Stimulated activated CD4-positive, alpha-beta T cell treated with anti-CD3 and anti-CD28 coated beads, Interleukin-1b, Interleukin-23, amount 100 ng/mL, for 24 hours (primary cell): Measurements from ENCODE around the gene LIN7C.
"Not testable (repeated sequence)": the region's sequence is repeated elsewhere in the genome, so short reads cannot be mapped to it uniquely, and the experiment has no call there.

Experiments
- DNase-seq, 4 experiments: peaks; one replicate each; pipeline ENCODE4 v3.0.0-alpha.2; 2020; ENCODE audit warnings: low read depth in 4 of 4, low spot score in 1 of 4

LIN7C gene

DNA sequence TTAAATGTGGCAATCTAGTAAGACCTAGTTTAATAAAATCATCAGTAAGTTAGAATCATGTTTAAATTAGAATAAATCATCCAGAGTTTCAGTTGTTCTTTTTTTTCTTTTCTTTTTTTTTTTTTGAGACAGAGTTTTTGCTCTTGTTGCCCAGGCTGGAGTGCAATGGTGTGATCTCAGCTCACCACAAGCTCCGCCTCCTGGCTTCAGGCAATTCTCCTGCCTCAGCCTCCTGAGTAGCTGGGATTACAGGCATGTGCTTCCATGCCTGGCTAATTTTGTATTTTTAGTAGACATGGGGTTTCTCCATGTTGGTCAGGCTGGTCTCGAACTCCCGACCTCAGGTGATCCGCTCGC lies 58.4 kb downstream of the LIN7C start:
- DNase-seq, result not testable (repeated sequence)

DNA sequence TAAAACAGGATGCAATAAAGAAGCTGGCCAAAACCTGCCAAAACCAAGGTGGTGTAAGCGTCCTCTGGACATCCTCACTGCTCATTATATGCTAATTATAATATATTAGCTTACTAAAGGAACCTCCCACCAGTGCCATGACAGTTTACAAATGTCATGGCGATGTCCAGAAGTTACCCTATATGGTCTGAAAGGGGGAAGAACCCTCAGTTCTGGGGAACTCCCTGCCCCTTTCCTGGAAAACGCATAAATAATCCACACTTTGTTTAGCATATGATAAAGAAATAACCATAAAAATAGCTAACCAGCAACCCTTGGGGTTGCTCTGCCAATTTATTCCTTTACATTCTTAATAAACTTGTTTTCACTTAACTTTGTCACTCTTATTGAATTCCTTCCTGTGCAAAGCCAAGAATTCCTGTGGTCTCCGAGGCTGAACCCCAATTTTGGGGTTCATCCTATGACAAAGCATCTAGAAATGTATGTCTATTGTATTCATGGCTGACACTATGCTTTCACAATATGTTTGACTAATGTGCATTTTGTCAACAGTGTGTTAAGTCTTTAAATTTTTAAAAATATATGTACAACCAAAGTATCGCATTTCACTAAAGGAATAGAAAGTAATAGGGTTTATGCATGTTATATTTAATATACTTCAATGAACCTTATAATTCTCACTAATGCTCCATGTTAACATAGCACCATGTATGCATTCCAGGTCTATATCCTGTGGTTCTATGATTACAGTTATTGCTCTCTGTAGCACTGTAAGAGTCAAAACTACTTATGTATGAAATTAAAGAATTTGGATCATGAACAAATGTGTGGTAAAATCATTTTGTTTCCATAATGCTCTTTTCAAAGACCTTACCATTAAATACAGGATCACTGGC lies 59.0 kb downstream of the LIN7C start:
- no peak for DNase-seq

DNA sequence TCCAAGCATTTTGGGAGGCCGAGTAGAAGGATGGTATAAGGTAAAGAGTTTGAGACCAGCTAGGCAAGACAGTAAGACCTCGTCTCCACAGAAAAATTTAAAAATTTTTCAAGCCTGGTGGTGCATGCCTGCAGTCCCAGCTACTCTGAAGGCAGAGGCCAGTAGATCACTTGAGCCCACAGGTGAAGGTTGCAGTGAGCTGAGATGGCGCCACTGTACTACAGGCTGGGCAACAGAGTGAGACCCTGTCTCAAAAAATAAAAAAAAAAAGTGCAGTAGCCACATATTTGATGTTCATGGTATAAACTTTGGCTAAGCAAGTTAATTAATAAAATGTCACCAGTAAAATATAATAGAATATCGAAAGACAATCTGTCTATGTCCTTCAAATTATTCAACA lies 60.9 kb downstream of the LIN7C start:
- DNase-seq, result no peak

DNA sequence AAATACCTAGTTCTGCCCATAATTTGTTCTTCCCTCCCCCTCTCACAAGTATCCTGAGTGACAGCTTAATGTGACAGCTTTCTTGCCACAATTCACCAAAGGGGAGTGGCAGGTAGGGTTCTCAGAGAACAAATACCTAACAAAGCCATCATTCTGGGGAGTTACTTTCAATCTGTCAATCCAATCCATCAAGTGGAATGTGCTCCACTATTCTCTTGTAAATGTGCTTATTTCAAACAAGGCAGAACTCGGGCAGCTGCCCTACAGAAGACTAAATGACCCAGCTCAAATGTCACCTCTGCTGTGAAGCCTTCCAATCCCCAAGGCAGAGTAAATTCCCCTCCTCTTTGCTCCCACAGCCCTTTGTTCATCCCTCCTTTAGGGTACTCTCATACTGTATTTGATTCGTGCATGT lies 61.8 kb downstream of the LIN7C start:
- no peak for DNase-seq
